Keratinocyte (primary cell): ENCODE data around the gene TLCD2. TPM values are rescaled to one million over a fixed set of nuclear protein-coding genes. Genes with fewer than 3 reads are reported as not detected.

Source experiments
- DNase-seq: peaks from one replicate; pipeline ENCODE4 v3.0.0-alpha.2; 2011; ENCODE audit warnings: low read depth, missing footprints, low spot score
- FAIRE-seq: peaks from 2 replicates; lab custom pipeline; 2011; peaks lifted over from hg19 to GRCh38; lab: Jason Lieb, UNC
- H2AFZ ChIP-seq: 2 replicates; pipeline ENCODE4 v1.6.0; 2012; ENCODE audit warnings: low read length, control low read depth, inconsistent platforms; ENCODE audit not compliant: control insufficient read depth
- H3K27ac ChIP-seq: 2 replicates; pipeline ENCODE4 v1.5.1; 2011; ENCODE audit warnings: low read length; ENCODE audit not compliant: control insufficient read depth, insufficient read depth
- H3K27me3 ChIP-seq: 3 replicates; pipeline ENCODE4 v1.6.0; 2011; ENCODE audit warnings: low read length; ENCODE audit not compliant: control insufficient read depth, insufficient read depth; ENCODE audit errors: extremely low read depth
- H3K36me3 ChIP-seq, 2 experiments: 2 replicates in 1 of 2; 3 replicates in 1 of 2; pipeline ENCODE4 v1.5.1; 2011; ENCODE audit warnings: low read length in 2 of 2, mild to moderate bottlenecking in 1 of 2; ENCODE audit not compliant: control insufficient read depth in 2 of 2, insufficient read depth in 2 of 2; ENCODE audit errors: extremely low read depth in 1 of 2
- H3K4me1 ChIP-seq: 3 replicates; pipeline ENCODE4 v1.5.1; 2011; ENCODE audit warnings: low read length; ENCODE audit not compliant: control insufficient read depth, insufficient read depth; ENCODE audit errors: extremely low read depth
- H3K4me2 ChIP-seq: 3 replicates; pipeline ENCODE4 v1.6.0; 2011; ENCODE audit warnings: low read depth, low read length; ENCODE audit not compliant: control insufficient read depth, insufficient read depth; ENCODE audit errors: extremely low read depth
- H3K4me3 ChIP-seq, 3 experiments: fragments of 200-600 bp in 1 of 3; sonication (generic) in 1 of 3; 2 replicates in 2 of 3; 3 replicates in 1 of 3; pipeline ENCODE4 v1.5.1; 2011 to 2016; ENCODE audit warnings: low read length in 3 of 3, mild to moderate bottlenecking in 3 of 3, control low read depth in 2 of 3, inconsistent platforms in 1 of 3, low read depth in 1 of 3, mixed read lengths in 1 of 3, mixed run types in 1 of 3, moderate library complexity in 1 of 3; ENCODE audit not compliant: control insufficient read depth in 2 of 3, insufficient read depth in 2 of 3; ENCODE audit errors: extremely low read depth in 1 of 3
- H3K79me2 ChIP-seq: 2 replicates; pipeline ENCODE4 v1.6.0; 2012; ENCODE audit warnings: low read length; ENCODE audit not compliant: control insufficient read depth, insufficient read depth
- H3K9ac ChIP-seq: 3 replicates; pipeline ENCODE4 v1.6.0; 2011; ENCODE audit warnings: low read length; ENCODE audit not compliant: control insufficient read depth, insufficient read depth; ENCODE audit errors: extremely low read depth
- H3K9me1 ChIP-seq: 3 replicates; pipeline ENCODE4 v1.6.0; 2011; ENCODE audit warnings: low read length; ENCODE audit not compliant: control insufficient read depth, insufficient read depth; ENCODE audit errors: extremely low read depth
- H3K9me3 ChIP-seq: 2 replicates; pipeline ENCODE4 v1.5.1; 2012; ENCODE audit warnings: low read depth, low read length; ENCODE audit not compliant: control insufficient read depth
- H4K20me1 ChIP-seq: 3 replicates; pipeline ENCODE4 v1.6.0; 2011; ENCODE audit warnings: low read length; ENCODE audit not compliant: control insufficient read depth, insufficient read depth; ENCODE audit errors: extremely low read depth
- CTCF ChIP-seq, 3 experiments: IDR thresholded peaks in 1 of 3; conservative IDR thresholded peaks in 1 of 3; optimal IDR thresholded peaks in 1 of 3; 2 replicates in 2 of 3; 3 replicates in 1 of 3; pipeline versions ENCODE3 to v1.5.1; 2011; ENCODE audit warnings: low read length in 3 of 3, mild to moderate bottlenecking in 3 of 3, moderate library complexity in 2 of 3, control low read depth in 1 of 3, inconsistent platforms in 1 of 3; ENCODE audit not compliant: insufficient read depth in 2 of 3; ENCODE audit errors: extremely low read depth in 1 of 3
- EZH2 ChIP-seq: IDR thresholded peaks from one replicate; pipeline ENCODE4 v1.6.1; 2012; ENCODE audit warnings: inconsistent platforms, mild to moderate bottlenecking, low read length, moderate library complexity
- dilution Hi-C: fragments of 300-500 bp; cut with MboI; formaldehyde crosslinking; loops from one replicate; pipeline ENCODE4 v1.7.0; 2020; ENCODE audit warnings: low sequenced_read_pairs; ENCODE audit not compliant: extremely low pct_ligation_motif_present
- polyA plus RNA-seq, 5 experiments: library from polyadenylated mRNA; depleted of rRNA in 3 of 5; stranded (reverse) in 3 of 5; stranded (forward) in 1 of 5; unstranded in 1 of 5; fragments of >200 nt; gene quantifications; 1 replicate in 1 of 5; 2 replicates in 3 of 5; 3 replicates in 1 of 5; pipeline versions ENCODE4 v1.2.1 to v1.2.3, GENCODE V29; 2011 to 2012; ENCODE audit warnings: missing spikeins in 2 of 5, low read depth in 1 of 5, low replicate concordance in 1 of 5

TLCD2 gene
- polyA plus RNA-seq, 1 donor (not counting 4 experiments of a cell fraction or from before 2014, with no cell fraction given), result 0.75 TPM

GRCh38 chr17:1750628-1751027 is 40.5 kb upstream of the TLCD2 start:
- no peak for DNase-seq
- Histone ChIP-seq H3K4me2 (no peak overlapping the region), H3K36me3 (no peaks in the 10 kb centered on the region), H3K9ac (no peak overlapping the region), H4K20me1 (no peaks in the 10 kb centered on the region), H3K27ac (no peak overlapping the region), H3K4me3 (no peak overlapping the region), H3K79me2 (no peaks in the 10 kb centered on the region), H3K27me3 (no peaks in the 10 kb centered on the region), H2AFZ (no peak overlapping the region), H3K9me3 (no peaks in the 10 kb centered on the region), H3K9me1 (no peaks in the 10 kb centered on the region), H3K4me1 (peaks cover 22% of the 10 kb centered on the region)
- TF ChIP-seq CTCF (optimal IDR thresholded peaks at IDR 0.05 in 1 of 3, IDR thresholded peaks at IDR 0.05 in 1 of 3, conservative IDR thresholded peaks at IDR 0.05 in 1 of 3; ENCODE audit: extremely low read depth in 1 of 3, insufficient read depth in 2 of 3, low read length in 3 of 3) (no peak), EZH2 (no peak)
- no peak for FAIRE-seq
- dilution Hi-C loops, result no loop called here

GRCh38 chr17:1746975-1747543 is 36.9 kb upstream of the TLCD2 start:
- no peaks in the 10 kb centered on the region for H3K9me1 ChIP-seq
- dilution Hi-C loops, result no loop called here
- H3K9ac ChIP-seq, result peak overlapping the region; percentile 62
- H3K4me1 ChIP-seq, result peaks cover 11% of the 10 kb centered on the region
- H3K27ac ChIP-seq, result peak overlapping the region; percentile 60
- H3K9me3 ChIP-seq, result no peaks in the 10 kb centered on the region
- no peaks in the 10 kb centered on the region for H3K79me2 ChIP-seq
- H3K4me3 ChIP-seq, result peak overlapping the region; percentile 15 to 59 (median 38)
- H4K20me1 ChIP-seq, result no peaks in the 10 kb centered on the region
- H3K4me2 ChIP-seq, result peak overlapping the region; percentile 82
- FAIRE-seq (peak; percentile 90), DNase-seq (peak; percentile 75)
- TF ChIP-seq CTCF (optimal IDR thresholded peaks at IDR 0.05 in 1 of 3, IDR thresholded peaks at IDR 0.05 in 1 of 3, conservative IDR thresholded peaks at IDR 0.05 in 1 of 3; ENCODE audit: extremely low read depth in 1 of 3, insufficient read depth in 2 of 3, low read length in 3 of 3) (no peak), EZH2 (no peak)
- peak overlapping the region; percentile 86 for H2AFZ ChIP-seq
- H3K27me3 ChIP-seq, result no peaks in the 10 kb centered on the region
- no peaks in the 10 kb centered on the region for H3K36me3 ChIP-seq
